Activated CD8-positive, alpha-beta T cell treated with anti-CD3 and anti-CD28 coated beads for 36 hours (primary cell): ENCODE results near the gene MAT1A. TPM values are rescaled to one million over a fixed set of nuclear protein-coding genes. Genes with fewer than 3 reads are reported as not detected.
"Not testable (repeated sequence)": the region's sequence is repeated elsewhere in the genome, so short reads cannot be mapped to it uniquely, and the experiment has no call there.

Experiments used
- ATAC-seq: fragments of 200-7000 bp; cut with Tn5 transposase; one replicate; pipeline ENCODE4 v1.10.0; 2021; ENCODE audit warnings: mild to moderate bottlenecking, moderate library complexity
- CTCF ChIA-PET: fragments of 350-600 bp; sonication (Branson Sonifier 250); formaldehyde crosslinking; loops from one replicate; lab custom pipeline; 2021; ENCODE audit warnings: antibody characterized with exemption; lab: Charles Lee
- POLR2A ChIA-PET: fragments of 350-600 bp; sonication (Branson Sonifier 250); formaldehyde crosslinking; loops from one replicate; lab custom pipeline; 2021; ENCODE audit warnings: antibody characterized with exemption; lab: Charles Lee
- DNase-seq: peaks from one replicate; pipeline ENCODE4 v3.0.0-alpha.2; 2020
- H3K27ac Mint-ChIP-seq: one replicate; pipeline ENCODE4 v1.8.0; 2021; ENCODE audit warnings: mild to moderate bottlenecking, mixed read lengths
- H3K27me3 Mint-ChIP-seq: one replicate; pipeline ENCODE4 v1.8.0; 2021; ENCODE audit warnings: mixed read lengths
- H3K36me3 Mint-ChIP-seq: one replicate; pipeline ENCODE4 v1.8.0; 2021; ENCODE audit warnings: low read depth, mixed read lengths
- H3K4me1 Mint-ChIP-seq: one replicate; pipeline ENCODE4 v1.8.0; 2021; ENCODE audit warnings: low read depth, mixed read lengths
- H3K4me3 Mint-ChIP-seq: one replicate; pipeline ENCODE4 v1.8.0; 2021; ENCODE audit warnings: mild to moderate bottlenecking, moderate library complexity, mixed read lengths
- H3K9me3 Mint-ChIP-seq: one replicate; pipeline ENCODE4 v1.8.0; 2021; ENCODE audit warnings: mixed read lengths
- intact Hi-C: fragments of 100-400 bp; cut with micrococcal nuclease; formaldehyde crosslinking; loops from one replicate; pipeline ENCODE4 v1.10.0; 2022
- total RNA-seq, 2 experiments: library from RNA; stranded (reverse); gene quantifications; one replicate each; pipeline ENCODE4 v1.2.3, GENCODE V29; 2021

The MAT1A gene
- total RNA-seq, 2 experiments from 2014 or later: not detected

GRCh38 chr10:80226723-80227122 is 62.7 kb downstream of the MAT1A start:
- DNase-seq, H3K4me3 Mint-ChIP-seq, CTCF ChIA-PET, intact Hi-C loops, ATAC-seq, H3K36me3 Mint-ChIP-seq, H3K4me1 Mint-ChIP-seq, H3K9me3 Mint-ChIP-seq, H3K27me3 Mint-ChIP-seq, H3K27ac Mint-ChIP-seq: not testable (repeated sequence)
- POLR2A ChIA-PET: interaction anchor here (0.6 kb wide), 1 partner anchor 38 kb away, joined by 3 read pairs; no protein-coding TSS in a partner anchor

GRCh38 chr10:80223031-80223419 is 66.4 kb downstream of the MAT1A start:
- H3K27ac Mint-ChIP-seq, DNase-seq, H3K4me3 Mint-ChIP-seq, H3K4me1 Mint-ChIP-seq, H3K9me3 Mint-ChIP-seq, H3K27me3 Mint-ChIP-seq, intact Hi-C loops, H3K36me3 Mint-ChIP-seq, ATAC-seq: not testable (repeated sequence)
- ChIA-PET POLR2A (interaction anchor here (1.7 kb wide), 1 partner anchor 79 kb away, joined by 8 read pairs; no protein-coding TSS in a partner anchor), CTCF (interaction anchor here (0.6 to 3.9 kb wide), 27 partner anchors 8 to 176 kb away, joined by 3 to 114 read pairs (median 5); partner anchors contain the start of gene PLAC9)

Other genes with a start within 250 kb of the MAT1A start
- 10 to 100 TPM; 11.7 to 12.3 TPM for gene TMEM254, start 211.0 kb downstream of the MAT1A start, total RNA-seq
- gene PLAC9, start 156.9 kb downstream of the MAT1A start, total RNA-seq: not detected
- 100 to 1,000 TPM; 226 to 238 TPM for gene ANXA11, start 84.1 kb downstream of the MAT1A start, total RNA-seq
- not detected for gene DYDC1, start 67.1 kb upstream of the MAT1A start, total RNA-seq
- under 1 TPM in 1 of 2 experiments, not detected in 1; 0.70 TPM for gene DYDC2, start 67.1 kb upstream of the MAT1A start, total RNA-seq
- 10 to 100 TPM; 21.0 to 22.7 TPM for gene PRXL2A, start 118.9 kb upstream of the MAT1A start, total RNA-seq
- 10 to 100 TPM; 43.9 to 45.5 TPM for gene TSPAN14, start 164.7 kb upstream of the MAT1A start, total RNA-seq
- gene SH2D4B, start 248.2 kb upstream of the MAT1A start, total RNA-seq: under 1 TPM; 0.11 to 0.20 TPM